ENCODE results near the gene SAG.

- no peak for TF ChIP-seq CTCF (IDR thresholded peaks at IDR 0.05)
- TF ChIP-seq REST (IDR thresholded peaks at IDR 0.05; ENCODE audit: insufficient read depth in 1 of 2, low read depth in 2 of 2, low read length in 1 of 2): no peak
These were observed 19.0 kb upstream of the SAG start for GRCh38 chr2:233288663-233289062.

Measured in Panc1 (cell line).